GM12891 (cell line): ENCODE data around the gene PTPRN2.

ENCODE experiments used
- PAX5 ChIP-seq: IDR thresholded peaks from 2 replicates; pipeline ENCODE4 v1.6.1; 2011; ENCODE audit warnings: low read length, moderate library complexity, mild to moderate bottlenecking; ENCODE audit not compliant: insufficient read depth, severe bottlenecking
- POLR2A ChIP-seq: IDR thresholded peaks from 2 replicates; pipeline ENCODE4 v1.6.1; 2011; ENCODE audit warnings: low read depth, low read length, control low read depth
- POLR2AphosphoS5 ChIP-seq: IDR thresholded peaks from 2 replicates; pipeline ENCODE4 v1.6.1; 2011; ENCODE audit warnings: low read depth, low read length, control low read depth
- POU2F2 ChIP-seq: IDR thresholded peaks from 2 replicates; pipeline ENCODE4 v1.6.1; 2011; ENCODE audit warnings: low read depth, mild to moderate bottlenecking, control low read depth, low read length, moderate library complexity
- SPI1 ChIP-seq: IDR thresholded peaks from 2 replicates; pipeline ENCODE4 v1.6.1; 2011; ENCODE audit warnings: low read depth, low read length, control low read depth
- TAF1 ChIP-seq: IDR thresholded peaks from 2 replicates; pipeline ENCODE4 v1.6.1; 2011; ENCODE audit warnings: low read depth, low read length, control low read depth

DNA sequence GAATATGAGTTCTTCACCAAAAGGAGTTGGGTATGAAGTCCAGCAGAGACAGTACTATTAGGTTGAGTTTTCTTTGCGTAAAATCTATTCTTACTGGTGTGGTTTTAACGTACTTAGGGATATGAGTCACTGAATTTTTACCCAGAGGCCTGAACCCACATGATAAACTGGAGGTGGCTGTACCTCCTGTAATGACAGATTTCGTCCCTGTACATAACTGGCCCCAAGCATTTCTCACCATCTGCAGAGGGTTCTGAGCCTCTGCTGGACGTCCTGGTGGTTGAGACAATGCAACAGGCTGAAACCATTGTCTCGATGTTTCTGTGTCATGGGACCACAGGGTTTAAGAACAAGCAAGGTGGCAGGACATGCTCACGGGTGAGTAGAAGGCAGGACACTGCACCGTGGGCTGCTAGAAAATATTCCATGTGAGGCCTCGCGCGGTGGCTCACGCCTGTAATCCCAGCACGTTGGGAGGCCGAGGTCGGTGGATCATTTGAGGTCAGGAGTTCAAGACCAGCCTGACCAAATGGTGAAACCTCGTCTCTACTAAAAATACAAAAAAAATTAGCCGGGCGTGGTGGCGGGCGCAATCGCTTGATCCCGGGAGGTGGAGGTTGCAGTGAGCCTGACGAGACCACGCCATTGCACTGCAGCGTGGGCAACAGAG is 1017.0 kb downstream of the PTPRN2 start:
- TF ChIP-seq POU2F2 (no peak), POLR2AphosphoS5 (no peak), POLR2A (no peak), TAF1 (no peak), SPI1 (no peak), PAX5 (no peak)
